Skeletal muscle tissue (tissue), 4 donors: ENCODE data around the gene NPAS2. TPM values are rescaled to one million over a fixed set of nuclear protein-coding genes. Genes with fewer than 3 reads are reported as not detected.

ENCODE experiments used
- H3K27ac ChIP-seq: one replicate; pipeline ENCODE4 v1.7.0; 2013; ENCODE audit warnings: mild to moderate bottlenecking, low read depth, low read length, inconsistent platforms
- H3K27me3 ChIP-seq, 3 donors: one replicate each; pipeline ENCODE4 v1.7.0; 2013; ENCODE audit warnings: low read length in 3 of 3; ENCODE audit not compliant: control insufficient read depth in 3 of 3, insufficient read depth in 3 of 3
- H3K36me3 ChIP-seq, 3 donors: one replicate each; pipeline ENCODE4 v1.7.0; 2013; ENCODE audit warnings: low read length in 3 of 3; ENCODE audit not compliant: control insufficient read depth in 3 of 3, insufficient read depth in 3 of 3
- H3K4me1 ChIP-seq, 3 donors: one replicate each; pipeline ENCODE4 v1.7.0; 2013; ENCODE audit warnings: low read length in 3 of 3, mild to moderate bottlenecking in 3 of 3; ENCODE audit not compliant: control insufficient read depth in 3 of 3, insufficient read depth in 3 of 3
- H3K4me3 ChIP-seq, 3 donors: one replicate each; pipeline ENCODE4 v1.7.0; 2013; ENCODE audit warnings: low read length in 3 of 3
- H3K9ac ChIP-seq, 3 donors: one replicate each; pipeline ENCODE4 v1.7.0; 2013; ENCODE audit warnings: low read length in 3 of 3, mild to moderate bottlenecking in 3 of 3, moderate library complexity in 2 of 3, low read depth in 1 of 3
- H3K9me3 ChIP-seq, 3 donors: one replicate each; pipeline ENCODE4 v1.7.0; 2013; ENCODE audit warnings: low read length in 3 of 3; ENCODE audit not compliant: control insufficient read depth in 3 of 3
- total RNA-seq: library from RNA; depleted of rRNA; stranded (reverse); fragments of >200 nt; gene quantifications from one replicate; pipeline ENCODE4 v1.2.3, GENCODE V29; 2014
- donor health status: Osteomylitis.

Gene NPAS2
- total RNA-seq, 1 donor from 2014 or later, result 7.8 TPM

- no peak overlapping the region for H3K4me3 ChIP-seq
- H3K36me3 ChIP-seq, result no peaks in the 10 kb centered on the region
- no peaks in the 10 kb centered on the region for H3K9me3 ChIP-seq
- H3K27ac ChIP-seq, result no peak overlapping the region
- peaks cover 0 to 18% (median 7%) of the 10 kb centered on the region in 3 donors for H3K4me1 ChIP-seq
- no peaks in the 10 kb centered on the region for H3K27me3 ChIP-seq
- no peak overlapping the region for H3K9ac ChIP-seq
Measured at GRCh38 chr2:100889286-100889685, 69.3 kb downstream of the NPAS2 start.

DNA sequence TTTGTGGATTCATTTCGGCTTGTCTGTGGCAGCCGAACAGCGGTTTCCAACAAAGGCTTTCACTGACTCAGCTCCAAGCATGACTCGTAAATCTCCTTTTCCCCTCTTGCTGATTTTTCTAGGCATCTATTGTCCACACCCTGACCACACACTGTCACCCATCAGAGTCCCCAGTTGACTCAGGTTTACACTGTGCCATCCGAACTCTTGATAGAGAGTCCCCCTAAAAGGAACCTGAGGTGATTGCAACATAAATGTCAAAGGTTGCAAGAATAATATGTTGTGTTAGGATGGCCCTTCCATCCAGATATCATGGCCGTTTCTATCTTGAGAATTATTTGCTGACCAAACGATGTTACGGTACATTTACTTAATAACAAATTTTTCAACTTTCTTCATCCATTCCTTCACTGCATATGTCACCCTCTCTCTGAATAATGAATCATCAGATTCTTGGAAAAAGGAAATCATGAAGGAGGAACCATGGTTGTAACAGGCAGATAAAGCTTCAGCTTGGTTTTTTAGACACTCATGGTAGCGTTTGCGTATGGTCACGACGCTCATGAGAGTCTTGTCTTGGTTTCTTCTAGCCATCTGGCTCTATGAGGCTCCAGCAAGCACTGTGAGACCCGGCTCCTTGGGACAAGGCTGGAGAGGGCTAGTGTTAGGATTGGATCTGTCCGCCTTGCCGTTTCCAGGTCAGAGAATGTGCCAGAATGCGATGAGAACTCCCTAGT is 72.1 kb downstream of the NPAS2 start:
- H3K27ac ChIP-seq, result no peak overlapping the region
- H3K9ac ChIP-seq, result no peak overlapping the region
- H3K4me1 ChIP-seq, result peaks cover 0 to 11% (median 8%) of the 10 kb centered on the region in 3 donors
- H3K36me3 ChIP-seq, result no peaks in the 10 kb centered on the region
- H3K27me3 ChIP-seq, result no peaks in the 10 kb centered on the region
- H3K4me3 ChIP-seq, result no peak overlapping the region
- H3K9me3 ChIP-seq, result no peaks in the 10 kb centered on the region

GRCh38 chr2:100893392-100894104 is 73.6 kb downstream of the NPAS2 start:
- Histone ChIP-seq H3K9me3 (no peaks in the 10 kb centered on the region), H3K4me1 (peaks cover 0 to 5% (median 5%) of the 10 kb centered on the region in 3 donors), H3K9ac (no peak overlapping the region), H3K4me3 (no peak overlapping the region), H3K27ac (no peak overlapping the region), H3K36me3 (no peaks in the 10 kb centered on the region), H3K27me3 (no peaks in the 10 kb centered on the region)

GRCh38 chr2:100894105-100894795 is 74.3 kb downstream of the NPAS2 start:
- Histone ChIP-seq H3K36me3 (no peaks in the 10 kb centered on the region), H3K4me3 (no peak overlapping the region), H3K27me3 (no peaks in the 10 kb centered on the region), H3K4me1 (peaks cover 0 to 5% (median 5%) of the 10 kb centered on the region in 3 donors), H3K9me3 (no peaks in the 10 kb centered on the region), H3K27ac (no peak overlapping the region), H3K9ac (no peak overlapping the region)

DNA sequence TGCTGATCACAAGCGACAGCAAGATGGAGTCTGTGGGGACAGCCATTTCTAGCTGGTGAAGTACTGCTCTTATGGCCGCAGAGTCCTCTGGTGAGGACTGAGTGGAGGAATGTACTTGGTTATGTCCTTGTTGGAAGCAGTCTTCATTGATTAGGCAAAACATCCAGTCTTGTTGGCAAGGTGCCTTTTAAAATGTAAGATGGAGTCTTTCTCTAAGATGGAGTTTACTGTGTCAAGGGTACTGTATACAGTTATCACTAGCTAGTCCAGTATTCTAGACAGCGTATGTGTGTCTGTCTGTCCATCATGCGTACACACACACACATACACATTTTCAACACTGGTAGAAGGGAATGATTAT is 74.8 kb downstream of the NPAS2 start:
- Histone ChIP-seq H3K9me3 (no peaks in the 10 kb centered on the region), H3K27ac (no peak overlapping the region), H3K4me1 (peaks cover 0 to 5% (median 5%) of the 10 kb centered on the region in 3 donors), H3K27me3 (no peaks in the 10 kb centered on the region), H3K4me3 (no peak overlapping the region), H3K36me3 (no peaks in the 10 kb centered on the region), H3K9ac (no peak overlapping the region)

DNA sequence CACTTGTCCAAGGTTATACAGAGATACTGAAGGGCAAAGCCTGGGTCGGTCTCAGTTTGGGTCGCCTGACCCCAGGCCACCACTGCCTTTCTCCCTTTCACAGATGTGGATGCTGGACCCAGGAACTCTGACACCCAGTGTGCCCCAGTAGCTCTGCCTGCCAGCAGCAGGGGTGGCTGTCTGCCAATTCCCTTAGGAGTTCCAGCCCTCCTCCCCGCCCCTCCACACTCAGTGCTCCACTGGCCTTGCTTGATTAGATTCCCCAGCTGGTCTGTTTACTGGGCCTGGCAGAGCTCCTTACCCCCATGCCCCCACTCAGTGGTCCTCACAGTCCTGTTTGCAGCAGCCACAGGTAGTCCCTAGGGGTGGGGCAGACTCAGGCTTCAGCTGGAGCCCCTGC is 75.5 kb downstream of the NPAS2 start:
- Histone ChIP-seq H3K9me3 (no peaks in the 10 kb centered on the region), H3K27ac (no peak overlapping the region), H3K27me3 (no peaks in the 10 kb centered on the region), H3K9ac (no peak overlapping the region), H3K4me1 (peaks cover 0 to 5% (median 5%) of the 10 kb centered on the region in 3 donors), H3K4me3 (no peak overlapping the region), H3K36me3 (no peaks in the 10 kb centered on the region)

DNA sequence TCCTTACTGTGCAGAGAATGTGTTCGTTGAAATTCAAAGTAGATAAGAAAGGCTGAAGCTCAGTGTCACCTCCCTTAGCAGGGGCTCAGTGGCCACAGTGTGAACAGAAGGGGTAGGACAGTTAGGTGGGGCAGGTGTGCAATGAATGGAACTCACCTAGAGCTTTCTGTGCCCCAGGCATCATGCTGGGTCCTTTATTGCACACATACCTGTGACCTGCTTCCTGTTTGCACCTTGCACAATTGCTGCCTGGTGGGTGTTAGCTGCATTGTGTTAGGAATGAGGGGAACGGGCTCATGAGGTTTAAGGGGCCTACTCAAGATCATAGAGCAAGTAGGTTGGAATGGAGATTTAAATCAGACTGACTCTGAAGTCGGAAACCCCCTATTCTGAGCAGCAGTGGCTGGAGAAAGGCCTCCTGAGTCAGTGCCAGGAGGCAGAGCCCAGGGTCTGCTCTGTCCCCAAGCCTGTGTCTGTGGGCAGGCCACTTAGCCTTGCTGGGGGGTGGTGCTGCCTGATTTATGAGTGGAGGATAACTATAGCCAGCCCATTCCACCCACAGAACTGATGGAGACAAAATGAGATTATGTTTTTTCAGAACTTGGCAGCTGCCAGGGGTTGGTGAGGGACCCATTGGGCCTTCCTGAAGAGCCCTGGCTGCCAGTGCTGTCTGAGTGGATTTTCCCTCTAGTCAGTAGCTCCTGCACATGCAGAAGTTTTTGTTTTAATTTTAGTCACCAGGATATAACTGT is 76.2 kb downstream of the NPAS2 start:
- Histone ChIP-seq H3K9ac (no peak overlapping the region), H3K9me3 (no peaks in the 10 kb centered on the region), H3K36me3 (no peaks in the 10 kb centered on the region), H3K27me3 (no peaks in the 10 kb centered on the region), H3K4me3 (no peak overlapping the region), H3K27ac (no peak overlapping the region), H3K4me1 (peaks cover 0 to 5% (median 5%) of the 10 kb centered on the region in 3 donors)

DNA sequence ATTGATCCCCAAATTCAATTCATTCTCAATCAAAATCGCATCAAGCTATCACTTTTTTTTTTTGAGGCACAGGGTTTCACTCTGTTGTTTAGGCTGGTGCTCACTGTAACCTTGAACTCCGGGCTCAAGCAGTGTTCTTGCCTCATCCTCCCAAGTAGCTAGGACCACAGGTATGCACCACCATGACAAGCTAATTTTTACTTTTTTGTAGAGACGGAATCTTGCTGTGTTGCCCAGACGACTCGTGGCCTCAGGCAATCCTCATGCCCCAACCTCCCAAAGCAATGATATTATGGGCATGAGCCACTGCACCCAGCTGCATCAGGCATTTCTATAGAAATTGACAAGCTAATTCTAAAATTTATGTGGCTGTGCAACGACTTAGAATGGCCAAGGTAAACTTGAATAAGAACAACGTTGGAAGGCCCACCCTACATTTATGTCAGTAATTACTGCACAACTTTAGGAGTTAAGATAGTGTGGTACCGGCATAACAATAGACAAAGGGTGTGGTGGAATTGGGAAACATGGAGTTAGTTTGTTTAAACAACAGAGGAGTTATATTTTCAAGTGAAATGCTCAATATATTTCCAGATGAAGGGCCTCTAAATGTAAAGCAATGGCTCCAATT is 78.2 kb downstream of the NPAS2 start:
- Histone ChIP-seq H3K36me3 (no peaks in the 10 kb centered on the region), H3K4me1 (peaks cover 0 to 9% (median 3%) of the 10 kb centered on the region in 3 donors), H3K9me3 (no peaks in the 10 kb centered on the region), H3K9ac (no peak overlapping the region), H3K27ac (no peak overlapping the region), H3K27me3 (no peaks in the 10 kb centered on the region), H3K4me3 (no peak overlapping the region)

- no peak overlapping the region for H3K27ac ChIP-seq
- H3K4me3 ChIP-seq, result no peak overlapping the region
- H3K36me3 ChIP-seq, result peaks cover 0 to under 1% (median 0%) of the 10 kb centered on the region in 3 donors
- H3K9ac ChIP-seq, result no peak overlapping the region
- H3K27me3 ChIP-seq, result no peaks in the 10 kb centered on the region
- peaks cover 0 to 11% (median 3%) of the 10 kb centered on the region in 3 donors for H3K4me1 ChIP-seq
- no peaks in the 10 kb centered on the region for H3K9me3 ChIP-seq
Measured at GRCh38 chr2:100900156-100900795, 80.3 kb downstream of the NPAS2 start.
